Natural killer cell (primary cell): Measurements from ENCODE around the gene SLC10A3. TPM values are rescaled to one million over a fixed set of nuclear protein-coding genes. Genes with fewer than 3 reads are reported as not detected.

Source experiments
- ATAC-seq, 3 donors: fragments of 150-1000 bp in 2 of 3; fragments of 200-7000 bp in 1 of 3; cut with Tn5 transposase; 1 replicate in 1 of 3; 2 replicates in 2 of 3; pipeline ENCODE4 v1.10.0; 2021; ENCODE audit warnings: mild to moderate bottlenecking in 2 of 3, moderate library complexity in 2 of 3
- DNase-seq, 2 donors: peaks; one replicate each; pipeline versions ENCODE4 v3.0.0 to v3.0.0-alpha.2; 2013 to 2021; ENCODE audit warnings: mixed read lengths in 1 of 2
- H3K27ac ChIP-seq: one replicate; pipeline ENCODE4 v1.5.1; 2013; ENCODE audit warnings: mild to moderate bottlenecking, low read length
- H3K27me3 ChIP-seq: one replicate; pipeline ENCODE4 v1.6.1; 2013; ENCODE audit warnings: low read length; ENCODE audit not compliant: control insufficient read depth, insufficient read depth
- H3K36me3 ChIP-seq: one replicate; pipeline ENCODE4 v1.6.1; 2013; ENCODE audit warnings: low read length; ENCODE audit not compliant: control insufficient read depth, insufficient read depth
- H3K4me1 ChIP-seq: one replicate; pipeline ENCODE4 v1.6.1; 2013; ENCODE audit warnings: low read length; ENCODE audit not compliant: control insufficient read depth, insufficient read depth
- H3K4me3 ChIP-seq: one replicate; pipeline ENCODE4 v1.5.1; 2013; ENCODE audit warnings: low read length
- H3K9me3 ChIP-seq: one replicate; pipeline ENCODE4 v1.6.1; 2013; ENCODE audit warnings: low read length; ENCODE audit not compliant: control insufficient read depth, insufficient read depth
- H3K27ac Mint-ChIP-seq, 2 donors: one replicate each; pipeline ENCODE4 v1.8.0; 2022; ENCODE audit warnings: mild to moderate bottlenecking in 2 of 2, mixed read lengths in 2 of 2, moderate library complexity in 1 of 2
- H3K27me3 Mint-ChIP-seq, 2 donors: one replicate each; pipeline ENCODE4 v1.8.0; 2022; ENCODE audit warnings: low read depth in 2 of 2, mixed read lengths in 2 of 2
- H3K36me3 Mint-ChIP-seq: one replicate; pipeline ENCODE4 v1.8.0; 2022; ENCODE audit warnings: mixed read lengths
- H3K4me1 Mint-ChIP-seq, 2 donors: one replicate each; pipeline ENCODE4 v1.8.0; 2022; ENCODE audit warnings: mixed read lengths in 2 of 2
- H3K4me3 Mint-ChIP-seq: one replicate; pipeline ENCODE4 v1.8.0; 2022; ENCODE audit warnings: mild to moderate bottlenecking, moderate library complexity, mixed read lengths
- H3K9me3 Mint-ChIP-seq, 2 donors: one replicate each; pipeline ENCODE4 v1.8.0; 2022; ENCODE audit warnings: mixed read lengths in 2 of 2
- WGBS: methylation state at CpG from one replicate; pipeline ENCODE4 v1.1.7; 2013; ENCODE audit warnings: missing lambda C conversion rate; ENCODE audit not compliant: insufficient coverage; 5-methylcytosine and 5-hydroxymethylcytosine counted together
- intact Hi-C: fragments of 100-400 bp; cut with micrococcal nuclease; formaldehyde crosslinking; loops from one replicate; pipeline ENCODE4 v1.14.2; 2022
- total RNA-seq, 4 donors: library from RNA; stranded (reverse); fragments of 120-200 nt in 1 of 4; gene quantifications; one replicate each; pipeline versions ENCODE4 v1.2.3 to v1.2.4, GENCODE V29; 2013 to 2022
- TF ChIP-seq, protein P1 (sequence below): fragments of 200-600 bp; IDR thresholded peaks from one replicate; pipeline ENCODE4 v1.8.0; 2022; ENCODE audit warnings: antibody characterized with exemption

The SLC10A3 gene
- total RNA-seq, 3 donors from 2014 or later (not counting 1 experiment from before 2014, with no cell fraction given) = 26.5 to 42.1 (median 31.8) TPM

DNA sequence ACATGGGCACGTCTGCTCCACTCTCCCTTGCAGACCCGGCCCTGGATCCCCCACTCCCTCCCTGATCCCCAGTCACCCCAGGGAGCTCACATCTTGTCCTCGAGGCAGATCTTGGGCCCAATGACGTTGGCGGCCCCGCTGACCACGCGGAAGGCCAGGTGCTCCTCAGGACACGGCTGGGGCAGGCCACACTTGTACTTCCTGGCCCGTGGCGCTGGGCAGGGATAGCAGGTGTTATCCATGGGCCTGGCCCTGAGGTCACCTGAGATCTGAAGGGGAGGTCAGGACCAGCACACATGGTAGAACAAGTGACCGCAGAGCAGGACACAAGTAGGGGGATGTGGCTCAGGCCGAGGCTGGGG is 17.9 kb upstream of the SLC10A3 start:
- Mint-ChIP-seq H3K36me3 (no peaks in the 10 kb centered on the region), H3K27ac (no peak overlapping the region), H3K9me3 (no peaks in the 10 kb centered on the region), H3K27me3 (no peaks in the 10 kb centered on the region), H3K4me3 (no peak overlapping the region), H3K4me1 (peaks cover 0 to 6% of the 10 kb centered on the region in 2 donors)
- peaks cover 3% of the 10 kb centered on the region for H3K36me3 ChIP-seq
- TF ChIP-seq, protein P1, sequence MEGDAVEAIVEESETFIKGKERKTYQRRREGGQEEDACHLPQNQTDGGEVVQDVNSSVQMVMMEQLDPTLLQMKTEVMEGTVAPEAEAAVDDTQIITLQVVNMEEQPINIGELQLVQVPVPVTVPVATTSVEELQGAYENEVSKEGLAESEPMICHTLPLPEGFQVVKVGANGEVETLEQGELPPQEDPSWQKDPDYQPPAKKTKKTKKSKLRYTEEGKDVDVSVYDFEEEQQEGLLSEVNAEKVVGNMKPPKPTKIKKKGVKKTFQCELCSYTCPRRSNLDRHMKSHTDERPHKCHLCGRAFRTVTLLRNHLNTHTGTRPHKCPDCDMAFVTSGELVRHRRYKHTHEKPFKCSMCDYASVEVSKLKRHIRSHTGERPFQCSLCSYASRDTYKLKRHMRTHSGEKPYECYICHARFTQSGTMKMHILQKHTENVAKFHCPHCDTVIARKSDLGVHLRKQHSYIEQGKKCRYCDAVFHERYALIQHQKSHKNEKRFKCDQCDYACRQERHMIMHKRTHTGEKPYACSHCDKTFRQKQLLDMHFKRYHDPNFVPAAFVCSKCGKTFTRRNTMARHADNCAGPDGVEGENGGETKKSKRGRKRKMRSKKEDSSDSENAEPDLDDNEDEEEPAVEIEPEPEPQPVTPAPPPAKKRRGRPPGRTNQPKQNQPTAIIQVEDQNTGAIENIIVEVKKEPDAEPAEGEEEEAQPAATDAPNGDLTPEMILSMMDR = no peak
- H3K27me3 ChIP-seq = no peaks in the 10 kb centered on the region
- ATAC-seq (no peak), DNase-seq (no peak)
- intact Hi-C loops = no loop called here
- 95% methylated on average over 13 of the region's 13 CpGs for WGBS
- H3K9me3 ChIP-seq = no peaks in the 10 kb centered on the region
- peaks cover 10% of the 10 kb centered on the region for H3K4me1 ChIP-seq
- H3K4me3 ChIP-seq = no peak overlapping the region
- no peak overlapping the region for H3K27ac ChIP-seq

DNA sequence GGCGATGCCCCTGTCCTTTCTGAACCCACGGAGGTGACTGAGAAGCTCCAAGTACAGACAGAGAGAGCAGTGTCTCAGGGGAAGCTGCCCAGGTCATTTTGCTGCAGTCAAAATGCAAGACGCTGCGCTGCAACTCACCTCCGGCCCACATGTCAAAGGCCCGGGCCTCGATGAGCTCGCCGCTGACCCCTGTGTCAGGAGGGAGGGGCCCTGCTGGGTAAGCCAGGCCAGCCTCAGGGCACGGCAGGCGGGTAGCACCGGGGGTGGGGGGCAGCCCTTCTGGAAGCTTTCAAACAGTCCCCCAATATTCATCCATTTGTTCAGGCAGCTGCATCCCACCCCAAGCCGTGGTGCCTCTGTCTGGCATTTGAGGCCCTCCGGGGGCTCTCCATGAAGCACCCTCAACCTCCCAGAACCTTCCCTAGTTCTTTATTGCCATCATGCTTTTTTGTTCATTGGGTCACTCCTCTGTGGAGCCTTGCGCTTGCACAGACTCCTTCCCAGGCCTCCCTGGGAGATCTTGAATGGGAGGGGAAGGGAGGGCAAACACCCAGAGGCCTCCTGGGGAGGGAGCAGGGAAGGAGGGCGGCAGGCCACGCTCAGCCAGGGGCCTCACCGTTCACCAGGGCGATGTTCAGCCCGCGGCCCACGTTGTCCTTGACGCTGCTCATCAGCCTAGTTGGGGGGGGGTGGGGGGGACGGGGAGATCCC is 17.4 kb upstream of the SLC10A3 start:
- 98% methylated on average over 18 of the region's 24 CpGs for WGBS
- DNase-seq (no peak), ATAC-seq (no peak)
- peaks cover 10% of the 10 kb centered on the region for H3K4me1 ChIP-seq
- H3K27me3 ChIP-seq = no peaks in the 10 kb centered on the region
- TF ChIP-seq, protein P1 = no peak
- no peak overlapping the region for H3K4me3 ChIP-seq
- no peaks in the 10 kb centered on the region for H3K9me3 ChIP-seq
- Mint-ChIP-seq H3K27ac (no peak overlapping the region), H3K27me3 (no peaks in the 10 kb centered on the region), H3K36me3 (no peaks in the 10 kb centered on the region), H3K9me3 (no peaks in the 10 kb centered on the region), H3K4me1 (peaks cover 0 to 6% of the 10 kb centered on the region in 2 donors), H3K4me3 (no peak overlapping the region)
- intact Hi-C loops = no loop called here
- peaks cover 3% of the 10 kb centered on the region for H3K36me3 ChIP-seq
- H3K27ac ChIP-seq = no peak overlapping the region

DNA sequence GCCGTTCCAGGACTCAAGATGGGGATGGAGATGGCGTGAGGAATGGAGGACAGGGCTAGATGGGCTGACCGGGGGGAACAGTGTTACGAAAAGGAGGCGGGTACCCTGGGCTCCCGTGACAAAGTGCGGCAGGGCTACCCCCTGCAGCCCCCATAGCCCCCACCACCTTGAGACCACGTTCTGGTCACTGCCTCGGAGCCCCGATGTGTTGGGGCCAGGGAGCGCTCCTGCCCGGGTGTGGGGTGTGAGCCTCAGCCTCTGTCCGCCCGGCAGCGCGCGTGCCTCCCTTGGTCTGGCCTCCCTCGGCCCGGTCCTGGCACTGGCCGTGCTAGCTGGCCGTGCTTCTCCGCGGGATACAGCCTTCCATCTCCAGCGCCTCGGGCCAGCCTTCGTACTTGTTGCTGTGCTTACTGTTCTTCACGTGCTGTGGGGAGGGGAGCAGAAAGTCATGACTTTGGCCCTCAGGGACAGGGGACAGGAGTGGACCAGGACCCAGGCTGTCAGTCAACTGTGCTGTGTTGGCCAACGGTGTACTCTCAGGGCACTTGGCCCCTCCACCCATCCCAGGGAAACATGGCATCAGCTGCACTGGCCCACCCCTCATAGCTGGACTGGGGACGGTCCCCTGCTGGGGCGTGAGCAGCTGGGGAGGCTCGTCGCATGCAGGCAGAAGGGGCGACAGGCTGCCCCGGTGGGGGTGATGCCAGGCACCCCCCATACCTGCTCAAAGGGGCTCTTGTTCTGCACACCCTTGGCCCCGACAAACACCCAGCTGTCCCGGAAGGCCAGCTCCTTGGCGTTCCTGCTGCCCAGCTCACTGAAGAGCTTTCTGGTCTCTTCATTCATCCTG is 16.3 kb upstream of the SLC10A3 start:
- no peak for DNase-seq
- H3K4me1 ChIP-seq = peaks cover 7% of the 10 kb centered on the region
- Mint-ChIP-seq H3K36me3 (no peaks in the 10 kb centered on the region), H3K9me3 (no peaks in the 10 kb centered on the region), H3K27ac (no peak overlapping the region), H3K4me1 (peaks cover 0 to 6% of the 10 kb centered on the region in 2 donors), H3K27me3 (no peaks in the 10 kb centered on the region), H3K4me3 (no peak overlapping the region)
- no peak overlapping the region for H3K4me3 ChIP-seq
- no peaks in the 10 kb centered on the region for H3K9me3 ChIP-seq
- TF ChIP-seq, protein P1 = no peak
- no peaks in the 10 kb centered on the region for H3K27me3 ChIP-seq
- peaks cover 3% of the 10 kb centered on the region for H3K36me3 ChIP-seq
- intact Hi-C loops = no loop called here
- no peak for ATAC-seq
- WGBS = 98% methylated on average over 28 of the region's 37 CpGs
- no peak overlapping the region for H3K27ac ChIP-seq
